NCI-H748 (cell line): Measurements from ENCODE around the gene KICS2.
"Not testable (repeated sequence)": the region's sequence is repeated elsewhere in the genome, so short reads cannot be mapped to it uniquely, and the experiment has no call there.

Experiments used
- DNase-seq: peaks from one replicate; lab custom pipeline; 2025; ENCODE audit not compliant: unreplicated experiment; lab: John Stamatoyannopoulos, UW

Gene KICS2

GRCh38 chr12:64217643-64218042 is 4.5 kb downstream of the KICS2 start:
- not testable (repeated sequence) for DNase-seq

- DNase-seq: no peak
These were observed 5.9 kb downstream of the KICS2 start for GRCh38 chr12:64216239-64216638.

GRCh38 chr12:64212119-64212746 is 9.9 kb downstream of the KICS2 start:
- no peak for DNase-seq

GRCh38 chr12:64207453-64207852 is 14.6 kb downstream of the KICS2 start:
- DNase-seq: no peak

- DNase-seq: no peak
These were observed 16.6 kb downstream of the KICS2 start for GRCh38 chr12:64205542-64205941.

GRCh38 chr12:64203775-64204174 is 18.3 kb downstream of the KICS2 start:
- DNase-seq: no peak

GRCh38 chr12:64203036-64203435 is 19.1 kb downstream of the KICS2 start:
- DNase-seq: no peak

GRCh38 chr12:64195841-64196240 is 26.3 kb downstream of the KICS2 start:
- DNase-seq: not testable (repeated sequence)

GRCh38 chr12:64194333-64195149 is 27.6 kb downstream of the KICS2 start:
- DNase-seq: no peak

GRCh38 chr12:64193931-64194330 is 28.2 kb downstream of the KICS2 start:
- DNase-seq: no peak

GRCh38 chr12:64192644-64193444 is 29.3 kb downstream of the KICS2 start:
- no peak for DNase-seq

GRCh38 chr12:64190140-64190539 is 32.0 kb downstream of the KICS2 start:
- DNase-seq: no peak

GRCh38 chr12:64189530-64189929 is 32.6 kb downstream of the KICS2 start:
- no peak for DNase-seq

- DNase-seq: no peak
These were observed 34.3 kb downstream of the KICS2 start for GRCh38 chr12:64187794-64188193.

GRCh38 chr12:64187370-64187769 is 34.7 kb downstream of the KICS2 start:
- DNase-seq: no peak

GRCh38 chr12:64186789-64187188 is 35.3 kb downstream of the KICS2 start:
- DNase-seq: no peak

GRCh38 chr12:64184216-64184615 is 37.9 kb downstream of the KICS2 start:
- no peak for DNase-seq

GRCh38 chr12:64181430-64182291 is 40.4 kb downstream of the KICS2 start:
- DNase-seq: peak; percentile 70

- no peak for DNase-seq
These were observed 41.1 kb downstream of the KICS2 start for GRCh38 chr12:64180951-64181350.

- no peak for DNase-seq
These were observed 44.0 kb downstream of the KICS2 start for GRCh38 chr12:64178122-64178521.

GRCh38 chr12:64177001-64177400 is 45.1 kb downstream of the KICS2 start:
- no peak for DNase-seq
